Uterus (tissue), 4 donors: ENCODE data around the gene GATA2. TPM values are rescaled to one million over a fixed set of nuclear protein-coding genes. Genes with fewer than 3 reads are reported as not detected.

Experiments used
- DNase-seq, 2 donors: peaks; one replicate each; pipeline ENCODE4 v3.0.0-alpha.2; 2019 to 2020
- H3K27ac ChIP-seq, 2 donors: fragments of 200-600 bp; sonication (generic); 1 replicate in 1 of 2; 2 replicates in 1 of 2; pipeline ENCODE4 v1.5.1; 2016 to 2018
- H3K27me3 ChIP-seq, 2 donors: fragments of 200-600 bp; sonication (generic); one replicate each; pipeline ENCODE4 v1.5.1; 2018 to 2019; ENCODE audit warnings: control low read depth in 1 of 2
- H3K36me3 ChIP-seq, 2 donors: fragments of 200-600 bp; sonication (generic); one replicate each; pipeline ENCODE4 v1.5.1; 2019; ENCODE audit warnings: control low read depth in 1 of 2
- H3K4me1 ChIP-seq, 2 donors: fragments of 200-600 bp; sonication (generic); one replicate each; pipeline ENCODE4 v1.5.1; 2018 to 2019; ENCODE audit warnings: control low read depth in 1 of 2
- H3K4me3 ChIP-seq, 2 donors: fragments of 200-600 bp; sonication (generic); 1 replicate in 1 of 2; 2 replicates in 1 of 2; pipeline ENCODE4 v1.5.1; 2018 to 2019; ENCODE audit warnings: mild to moderate bottlenecking in 1 of 2
- H3K9me3 ChIP-seq, 2 donors: fragments of 200-600 bp; sonication (generic); one replicate each; pipeline ENCODE4 v1.5.1; 2019; ENCODE audit warnings: control low read depth in 1 of 2
- CTCF ChIP-seq, 4 experiments: fragments of 200-600 bp in 2 of 4; fragments of 450-650 bp in 2 of 4; sonication (generic) in 2 of 4; IDR thresholded peaks; one replicate each; pipeline ENCODE4 v1.5.1; 2016 to 2019; ENCODE audit warnings: antibody characterized with exemption in 4 of 4, mild to moderate bottlenecking in 2 of 4, moderate library complexity in 1 of 4
- POLR2A ChIP-seq, 2 donors: fragments of 450-650 bp; IDR thresholded peaks; one replicate each; pipeline ENCODE4 v1.6.1; 2016; ENCODE audit warnings: antibody characterized with exemption in 2 of 2, mild to moderate bottlenecking in 1 of 2, moderate library complexity in 1 of 2
- intact Hi-C: fragments of 100-400 bp; cut with DNase I; formaldehyde crosslinking; loops from one replicate; pipeline ENCODE4 v1.15.1; 2023; ENCODE audit warnings: low total_unique reads
- total RNA-seq, 4 donors: library from RNA; depleted of rRNA in 3 of 4; stranded (reverse); fragments of >200 nt in 3 of 4; gene quantifications; one replicate each; pipeline versions ENCODE4 v1.1.0 to v1.2.4, GENCODE V29; 2014 to 2023
- donor health status: DM: yes; HTN: yes; CAD: no.

GATA2 gene
- total RNA-seq, 4 donors from 2014 or later: 30.9 to 171 (median 52.5) TPM

- Histone ChIP-seq H3K27ac (peak overlapping the region; percentile 99 to 100), H3K36me3 (no peaks in the 10 kb centered on the region), H3K9me3 (no peaks in the 10 kb centered on the region), H3K27me3 (no peaks in the 10 kb centered on the region), H3K4me1 (peaks cover 0 to 19% of the 10 kb centered on the region in 2 donors), H3K4me3 (peak overlapping the region; percentile 56 to 98)
- TF ChIP-seq POLR2A (IDR thresholded peaks at IDR 0.05): peak; percentile 53 to 86
- peak in 1 of 4 experiments; percentile 8 for TF ChIP-seq CTCF (IDR thresholded peaks at IDR 0.05)
- peak; percentile 82 to 86 for DNase-seq
- intact Hi-C loops: loop anchor here (5.0 kb wide), 1 partner anchor 312 kb away; no protein-coding TSS in a partner anchor
Observed at GRCh38 chr3:128488991-128489673, 3.9 kb downstream of the GATA2 start.

GRCh38 chr3:128488636-128488990 is 4.4 kb downstream of the GATA2 start:
- Histone ChIP-seq H3K4me3 (peak overlapping the region; percentile 56 to 98), H3K36me3 (no peaks in the 10 kb centered on the region), H3K4me1 (peaks cover 0 to 21% of the 10 kb centered on the region in 2 donors), H3K27ac (peak overlapping the region; percentile 99 to 100), H3K9me3 (no peaks in the 10 kb centered on the region), H3K27me3 (no peaks in the 10 kb centered on the region)
- DNase-seq: no peak
- TF ChIP-seq POLR2A (IDR thresholded peaks at IDR 0.05): no peak
- TF ChIP-seq CTCF (IDR thresholded peaks at IDR 0.05): no peak
- intact Hi-C loops: loop anchor here (5.0 kb wide), 1 partner anchor 311 kb away; no protein-coding TSS in a partner anchor

- no peaks in the 10 kb centered on the region for H3K27me3 ChIP-seq
- no peaks in the 10 kb centered on the region for H3K9me3 ChIP-seq
- H3K27ac ChIP-seq: peak overlapping the region; percentile 99 to 100
- peaks cover 0 to 18% of the 10 kb centered on the region in 2 donors for H3K4me1 ChIP-seq
- peak; percentile 99 to 100 for TF ChIP-seq POLR2A (IDR thresholded peaks at IDR 0.05)
- TF ChIP-seq CTCF (IDR thresholded peaks at IDR 0.05): peak in 1 of 4 experiments; percentile 29
- intact Hi-C loops: loop anchor here (5.0 kb wide), 1 partner anchor 311 kb away; no protein-coding TSS in a partner anchor
- H3K4me3 ChIP-seq: peak overlapping the region; percentile 56 to 98
- no peaks in the 10 kb centered on the region for H3K36me3 ChIP-seq
- peak; percentile 96 to 97 for DNase-seq
Observed at GRCh38 chr3:128487813-128488635, 5.0 kb downstream of the GATA2 start.

DNA sequence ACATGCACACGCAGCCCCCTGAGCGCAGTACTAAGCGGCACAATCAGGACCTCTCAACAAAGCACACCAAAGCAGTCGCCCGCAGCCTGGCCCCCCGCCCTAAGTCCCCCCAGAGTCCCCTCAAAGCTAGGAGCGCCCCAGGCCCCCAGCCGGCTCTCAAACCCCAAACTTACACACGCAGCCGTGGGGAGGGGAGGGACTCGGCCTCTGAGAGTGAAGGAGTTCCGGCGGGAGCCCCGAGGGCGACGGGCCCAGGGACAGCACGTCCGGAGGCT is 5.5 kb downstream of the GATA2 start:
- TF ChIP-seq POLR2A (IDR thresholded peaks at IDR 0.05) (no peak), CTCF (IDR thresholded peaks at IDR 0.05) (no peak)
- H3K4me1 ChIP-seq: peaks cover 0 to 21% of the 10 kb centered on the region in 2 donors
- H3K27me3 ChIP-seq: no peaks in the 10 kb centered on the region
- intact Hi-C loops: loop anchor here (5.0 kb wide), 1 partner anchor 310 kb away; no protein-coding TSS in a partner anchor
- H3K36me3 ChIP-seq: no peaks in the 10 kb centered on the region
- peak overlapping the region; percentile 99 to 100 for H3K27ac ChIP-seq
- no peak for DNase-seq
- peak overlapping the region; percentile 56 to 98 for H3K4me3 ChIP-seq
- no peaks in the 10 kb centered on the region for H3K9me3 ChIP-seq
